Measurements from ENCODE around the gene NUP50. TPM values are rescaled to one million over a fixed set of nuclear protein-coding genes. Genes with fewer than 3 reads are reported as not detected.

NUP50 gene
- total RNA-seq, 1 experiment from 2014 or later: 134 TPM

DNA sequence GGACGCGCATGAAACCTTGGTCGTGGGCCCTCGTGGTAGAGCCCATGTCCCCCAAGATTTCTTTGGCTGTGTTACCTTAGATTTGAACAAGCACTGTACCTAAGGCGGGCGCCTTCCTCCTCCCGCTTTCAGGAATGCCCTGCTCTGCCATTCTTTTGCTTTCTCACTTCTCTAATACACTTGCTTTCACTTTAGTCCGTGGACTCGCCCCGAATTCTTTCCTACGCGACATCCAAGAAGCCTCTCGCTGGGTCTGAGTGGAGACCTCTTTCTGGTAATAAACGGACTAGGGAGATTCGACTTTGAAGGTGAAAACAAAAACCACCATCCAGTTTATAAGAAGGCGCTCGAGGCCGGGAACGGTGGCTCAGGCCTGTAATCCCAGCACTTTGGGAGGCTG, 1.2 kb upstream of the NUP50 start:
- H4K8ac ChIP-seq (replicated peaks; ENCODE audit: insufficient read length, low read depth, low read length): no peak overlapping the region
- DNase-seq: no peak
- no peaks in the 10 kb centered on the region for H3K9me3 ChIP-seq (ENCODE audit: control insufficient read depth, low read depth, low read length)
- H2AK5ac ChIP-seq (ENCODE audit: insufficient read length, low read length): no peak overlapping the region
- no CpG with 5 or more reads among the region's 19 CpGs for WGBS (ENCODE audit: extremely low coverage, insufficient read length, low lambda C conversion rate)
- H2BK120ac ChIP-seq (ENCODE audit: low read depth, low read length, poor library complexity, severe bottlenecking): no peak overlapping the region
- no peak overlapping the region for H2BK15ac ChIP-seq (ENCODE audit: low read depth, low read length)
- H3K79me1 ChIP-seq (ENCODE audit: insufficient read depth, low read depth, low read length, poor library complexity, severe bottlenecking): peaks cover 11% of the 10 kb centered on the region
- TF ChIP-seq, protein P1, sequence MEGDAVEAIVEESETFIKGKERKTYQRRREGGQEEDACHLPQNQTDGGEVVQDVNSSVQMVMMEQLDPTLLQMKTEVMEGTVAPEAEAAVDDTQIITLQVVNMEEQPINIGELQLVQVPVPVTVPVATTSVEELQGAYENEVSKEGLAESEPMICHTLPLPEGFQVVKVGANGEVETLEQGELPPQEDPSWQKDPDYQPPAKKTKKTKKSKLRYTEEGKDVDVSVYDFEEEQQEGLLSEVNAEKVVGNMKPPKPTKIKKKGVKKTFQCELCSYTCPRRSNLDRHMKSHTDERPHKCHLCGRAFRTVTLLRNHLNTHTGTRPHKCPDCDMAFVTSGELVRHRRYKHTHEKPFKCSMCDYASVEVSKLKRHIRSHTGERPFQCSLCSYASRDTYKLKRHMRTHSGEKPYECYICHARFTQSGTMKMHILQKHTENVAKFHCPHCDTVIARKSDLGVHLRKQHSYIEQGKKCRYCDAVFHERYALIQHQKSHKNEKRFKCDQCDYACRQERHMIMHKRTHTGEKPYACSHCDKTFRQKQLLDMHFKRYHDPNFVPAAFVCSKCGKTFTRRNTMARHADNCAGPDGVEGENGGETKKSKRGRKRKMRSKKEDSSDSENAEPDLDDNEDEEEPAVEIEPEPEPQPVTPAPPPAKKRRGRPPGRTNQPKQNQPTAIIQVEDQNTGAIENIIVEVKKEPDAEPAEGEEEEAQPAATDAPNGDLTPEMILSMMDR (conservative IDR thresholded peaks at IDR 0.05): no peak
- no peak overlapping the region for H3K18ac ChIP-seq (ENCODE audit: insufficient read length, low read depth, low read length)
- no peak overlapping the region for H3K14ac ChIP-seq (ENCODE audit: insufficient read depth, low read length)
- Mint-ChIP-seq H3K4me1 (peaks cover 25 to 40% of the 10 kb centered on the region in 2 experiments), H3K9me3 (no peaks in the 10 kb centered on the region), H3K27me3 (ENCODE audit: low read depth) (no peaks in the 10 kb centered on the region), H3K36me3 (ENCODE audit: insufficient read depth in 1 of 3, low read depth in 3 of 3) (peaks cover 8 to 20% (median 20%) of the 10 kb centered on the region in 3 experiments), H3K27ac (peak overlapping the region; percentile 52 to 97 (median 91); a peak in 4 of 7 replicates), H3K4me3 (peak overlapping the region; percentile 88 to 99)
- H3K23ac ChIP-seq (ENCODE audit: insufficient read length, low read depth, low read length): no peak overlapping the region
- no peak overlapping the region for H2BK5ac ChIP-seq (ENCODE audit: insufficient read length, low read length)
- H3K9ac ChIP-seq (ENCODE audit: extremely low read depth, insufficient read length, low read length): peak overlapping the region; percentile 25
- peak overlapping the region; percentile 67 for H3K4me2 ChIP-seq (ENCODE audit: insufficient read depth, insufficient read length, low read length)
- H3K4me1 ChIP-seq (ENCODE audit: insufficient read depth, low read length): no peaks in the 10 kb centered on the region; the same call in 1 of the 2 replicates
- no peak overlapping the region for H3K56ac ChIP-seq (ENCODE audit: insufficient read length, low read depth, low read length)
- H3K4ac ChIP-seq (ENCODE audit: low read depth, low read length): no peak overlapping the region
- H4K20me1 ChIP-seq (ENCODE audit: control insufficient read depth, insufficient read depth, insufficient read length): no peaks in the 10 kb centered on the region
- no peak overlapping the region for H3K27ac ChIP-seq (ENCODE audit: insufficient read length, low read depth, low read length)
- H4K91ac ChIP-seq (ENCODE audit: insufficient read length, low read depth, low read length): no peak overlapping the region
- no peak overlapping the region for H2BK12ac ChIP-seq (ENCODE audit: insufficient read length, low read depth, low read length)
- H3K27me3 ChIP-seq (ENCODE audit: insufficient read depth, low read length): no peaks in the 10 kb centered on the region
- peaks cover 15% of the 10 kb centered on the region for H3K23me2 ChIP-seq (ENCODE audit: insufficient read length, low read depth, low read length, poor library complexity, severe bottlenecking)
- H3T11ph ChIP-seq (ENCODE audit: low read length): no peak overlapping the region
- no peak overlapping the region for H2AFZ ChIP-seq (ENCODE audit: low read length)
- peaks cover 18% of the 10 kb centered on the region for H3K79me2 ChIP-seq (ENCODE audit: insufficient read depth, low read length)
- no peak overlapping the region for H2BK20ac ChIP-seq (ENCODE audit: low read depth, low read length, poor library complexity, severe bottlenecking)
- H4K5ac ChIP-seq (ENCODE audit: insufficient read length, low read depth, low read length): no peak overlapping the region
